MM.1S (cell line): ENCODE data around the gene MEGF10.
"Not testable (repeated sequence)": the region's sequence is repeated elsewhere in the genome, so short reads cannot be mapped to it uniquely, and the experiment has no call there.

Source experiments
- DNase-seq: peaks from one replicate; pipeline ENCODE4 v3.0.0-alpha.2; 2015
- H2AFZ ChIP-seq: fragments of 300-600 bp; sonication (generic); 2 replicates; pipeline ENCODE4 v1.6.0; 2016; ENCODE audit warnings: antibody characterized with exemption, low read length
- H3F3A ChIP-seq: fragments of 300-600 bp; sonication (generic); 2 replicates; pipeline ENCODE4 v1.6.1; 2016; ENCODE audit warnings: mild to moderate bottlenecking, antibody characterized with exemption, low read length, moderate library complexity, mixed read lengths; ENCODE audit not compliant: insufficient read depth
- H3K27ac ChIP-seq: fragments of 300-600 bp; sonication (generic); 2 replicates; pipeline ENCODE4 v1.5.1; 2016; ENCODE audit warnings: mild to moderate bottlenecking, low read length
- H3K27me3 ChIP-seq: fragments of 300-600 bp; sonication (generic); replicated peaks from 2 replicates; pipeline ENCODE4 v1.6.0; 2016; ENCODE audit warnings: low read length; ENCODE audit not compliant: insufficient read depth
- H3K36me3 ChIP-seq: fragments of 300-600 bp; sonication (generic); replicated peaks from 2 replicates; pipeline ENCODE4 v1.6.1; 2016; ENCODE audit warnings: mild to moderate bottlenecking, low read length, mixed read lengths; ENCODE audit not compliant: insufficient read depth
- H3K4me1 ChIP-seq: fragments of 300-600 bp; sonication (generic); 2 replicates; pipeline ENCODE4 v1.6.1; 2016; ENCODE audit warnings: low read length, mixed read lengths
- H3K4me2 ChIP-seq: fragments of 300-600 bp; sonication (generic); 2 replicates; pipeline ENCODE4 v1.6.0; 2016; ENCODE audit warnings: low read depth, low read length
- H3K4me3 ChIP-seq: fragments of 300-600 bp; sonication (generic); 2 replicates; pipeline ENCODE4 v1.5.1; 2016; ENCODE audit warnings: low read length, mixed read lengths
- H3K79me2 ChIP-seq: fragments of 300-600 bp; sonication (generic); 2 replicates; pipeline ENCODE4 v1.6.1; 2016; ENCODE audit warnings: mixed run types, low read length, mixed read lengths
- H3K9ac ChIP-seq: fragments of 300-600 bp; sonication (generic); 2 replicates; pipeline ENCODE4 v1.6.1; 2016; ENCODE audit warnings: low read length, mixed read lengths
- H3K9me2 ChIP-seq: fragments of 300-600 bp; sonication (generic); replicated peaks from 2 replicates; pipeline ENCODE4 v1.6.1; 2016; ENCODE audit warnings: mild to moderate bottlenecking, low read length, mixed read lengths; ENCODE audit not compliant: insufficient read depth
- H3K9me3 ChIP-seq: fragments of 300-600 bp; sonication (generic); replicated peaks from 2 replicates; pipeline ENCODE4 v1.6.1; 2016; ENCODE audit warnings: mild to moderate bottlenecking, low read length, mixed read lengths; ENCODE audit not compliant: insufficient read depth
- H4K20me1 ChIP-seq: fragments of 300-600 bp; sonication (generic); 2 replicates; pipeline ENCODE4 v1.6.1; 2016; ENCODE audit warnings: mild to moderate bottlenecking, low read length, moderate library complexity, mixed read lengths; ENCODE audit not compliant: insufficient read depth
- CTCF ChIP-seq: fragments of 300-600 bp; sonication (generic); IDR thresholded peaks from 2 replicates; pipeline ENCODE4 v1.5.1; 2016; ENCODE audit warnings: antibody characterized with exemption, low read length, mixed read lengths
- EZH2 ChIP-seq: fragments of 300-600 bp; sonication (generic); optimal IDR thresholded peaks from 2 replicates; pipeline ENCODE3; 2017; ENCODE audit warnings: low read depth, mild to moderate bottlenecking, antibody characterized with exemption, low read length, mixed read lengths
- EZH2phosphoT487 ChIP-seq: fragments of 300-600 bp; sonication (generic); IDR thresholded peaks from 2 replicates; pipeline ENCODE4 v1.6.1; 2018; ENCODE audit warnings: antibody characterized with exemption, low read length

MEGF10 gene

GRCh38 chr5:127296321-127296720, 5.7 kb downstream of the MEGF10 start:
- no peaks in the 10 kb centered on the region for H3K4me1 ChIP-seq
- H3K4me2 ChIP-seq: no peak overlapping the region
- H3K27ac ChIP-seq: no peak overlapping the region
- no peaks in the 10 kb centered on the region for H4K20me1 ChIP-seq
- H3K9ac ChIP-seq: no peak overlapping the region
- H3K79me2 ChIP-seq: no peaks in the 10 kb centered on the region
- H3K27me3 ChIP-seq: no peaks in the 10 kb centered on the region
- H3K4me3 ChIP-seq: no peak overlapping the region
- H3F3A ChIP-seq: no peaks in the 10 kb centered on the region
- no peaks in the 10 kb centered on the region for H3K9me3 ChIP-seq
- TF ChIP-seq EZH2phosphoT487 (no peak), CTCF (no peak), EZH2 (no peak)
- no peak for DNase-seq
- no peaks in the 10 kb centered on the region for H3K36me3 ChIP-seq
- H2AFZ ChIP-seq: no peak overlapping the region
- H3K9me2 ChIP-seq: no peaks in the 10 kb centered on the region

- H3K79me2 ChIP-seq, H3K27me3 ChIP-seq, H4K20me1 ChIP-seq, H3K36me3 ChIP-seq, H3K27ac ChIP-seq, H3K4me2 ChIP-seq, H3F3A ChIP-seq, DNase-seq, H3K9me3 ChIP-seq, H2AFZ ChIP-seq, H3K4me1 ChIP-seq, H3K9ac ChIP-seq, H3K9me2 ChIP-seq, H3K4me3 ChIP-seq: not testable (repeated sequence)
These were observed 6.3 kb downstream of the MEGF10 start for GRCh38 chr5:127296894-127297293.

GRCh38 chr5:127297348-127298035, 6.9 kb downstream of the MEGF10 start:
- no peaks in the 10 kb centered on the region for H4K20me1 ChIP-seq
- no peak overlapping the region for H3K4me2 ChIP-seq
- no peaks in the 10 kb centered on the region for H3K27me3 ChIP-seq
- no peak overlapping the region for H3K27ac ChIP-seq
- H3K4me1 ChIP-seq: no peaks in the 10 kb centered on the region
- DNase-seq: no peak
- TF ChIP-seq CTCF (no peak), EZH2 (no peak), EZH2phosphoT487 (no peak)
- no peaks in the 10 kb centered on the region for H3K9me3 ChIP-seq
- H3K79me2 ChIP-seq: no peaks in the 10 kb centered on the region
- H3K36me3 ChIP-seq: no peaks in the 10 kb centered on the region
- no peak overlapping the region for H3K4me3 ChIP-seq
- H3K9me2 ChIP-seq: no peaks in the 10 kb centered on the region
- no peak overlapping the region for H3K9ac ChIP-seq
- H2AFZ ChIP-seq: no peak overlapping the region
- no peaks in the 10 kb centered on the region for H3F3A ChIP-seq

GRCh38 chr5:127298036-127298429, 7.4 kb downstream of the MEGF10 start:
- no peak overlapping the region for H2AFZ ChIP-seq
- H3K79me2 ChIP-seq: no peaks in the 10 kb centered on the region

More at GRCh38 chr5:127298036-127298429, 7.4 kb downstream of the MEGF10 start:
- no peak for DNase-seq
- Histone ChIP-seq H4K20me1 (no peaks in the 10 kb centered on the region), H3K4me1 (no peaks in the 10 kb centered on the region), H3K4me2 (no peak overlapping the region), H3K9ac (no peak overlapping the region), H3K36me3 (no peaks in the 10 kb centered on the region), H3K4me3 (no peak overlapping the region), H3K27me3 (no peaks in the 10 kb centered on the region), H3K27ac (no peak overlapping the region), H3K9me2 (no peaks in the 10 kb centered on the region), H3F3A (no peaks in the 10 kb centered on the region), H3K9me3 (no peaks in the 10 kb centered on the region)
- TF ChIP-seq CTCF: 0 out of 2 replicates have a peak, but pooled peaks have one; percentile 2
- TF ChIP-seq EZH2: no peak
- no peak for TF ChIP-seq EZH2phosphoT487
